Measurements from ENCODE around the gene PLD2.

Gene PLD2

DNA sequence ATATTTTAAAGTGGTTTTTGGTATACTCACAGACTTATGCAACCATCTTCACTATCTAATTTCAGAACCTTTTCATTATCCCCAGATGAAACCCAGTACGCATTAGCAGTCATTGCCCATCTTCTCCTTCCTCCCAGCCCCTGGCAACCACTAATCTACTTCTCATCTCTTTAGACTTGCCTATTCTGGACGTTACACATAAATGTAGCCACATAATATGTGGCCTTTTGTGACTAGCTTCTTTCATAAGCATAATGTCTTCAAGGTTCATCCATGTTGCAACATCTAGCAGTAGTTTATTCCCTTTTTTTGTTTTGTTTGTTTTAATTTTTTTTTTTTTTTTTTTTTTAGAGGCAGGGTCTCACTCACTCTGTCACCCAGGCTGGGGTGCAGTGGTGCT is 63.9 kb downstream of the PLD2 start:
- H3K36me3 ChIP-seq (ENCODE audit: insufficient read depth, insufficient read length, low read length), result no peaks in the 10 kb centered on the region
- H3K9ac ChIP-seq (ENCODE audit: insufficient read length, low read depth), result no peak overlapping the region
- no peak overlapping the region for H3K4me3 ChIP-seq (ENCODE audit: insufficient read length, low read depth)
- H3K9me3 ChIP-seq (ENCODE audit: insufficient read depth, low read length), result no peaks in the 10 kb centered on the region
- TF ChIP-seq ZNF274 (IDR thresholded peaks at IDR 0.05; ENCODE audit: low read depth, low read length), result no peak
- TF ChIP-seq SUZ12 (IDR thresholded peaks at IDR 0.05; ENCODE audit: extremely low read depth, insufficient read depth, insufficient read length), result no peak
- TF ChIP-seq YY1 (IDR thresholded peaks at IDR 0.05; ENCODE audit: insufficient read depth, insufficient read length), result no peak
- DNase-seq (ENCODE audit: low read depth, low spot score), result no peak
- no peaks in the 10 kb centered on the region for H3K27me3 ChIP-seq (ENCODE audit: insufficient read depth, insufficient read length)
- no peaks in the 10 kb centered on the region for H3K4me1 ChIP-seq (ENCODE audit: insufficient read depth, insufficient read length)

DNA sequence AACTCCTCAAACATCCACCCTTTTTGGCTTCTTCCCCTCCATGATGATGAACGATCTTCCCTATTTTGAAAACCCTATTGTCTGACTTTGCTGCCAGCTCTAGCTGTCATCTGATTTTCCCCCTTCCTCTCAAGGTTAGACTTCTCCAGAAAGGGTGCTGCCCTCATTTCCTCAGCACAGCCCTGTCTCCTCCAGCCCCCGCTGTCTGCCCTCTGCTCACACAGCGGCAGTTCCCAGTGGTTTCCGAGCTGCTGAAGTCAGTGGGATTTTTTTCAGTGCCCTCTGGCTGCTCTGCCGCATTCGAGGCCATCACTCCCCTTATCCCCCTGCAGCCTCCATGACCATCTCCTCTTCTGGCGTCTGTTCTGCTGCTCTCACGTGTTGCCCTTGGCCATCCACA is 65.8 kb downstream of the PLD2 start:
- no peaks in the 10 kb centered on the region for H3K27me3 ChIP-seq (ENCODE audit: insufficient read depth, insufficient read length)
- no peak for DNase-seq (ENCODE audit: low read depth, low spot score)
- TF ChIP-seq ZNF274 (IDR thresholded peaks at IDR 0.05; ENCODE audit: low read depth, low read length) (no peak), SUZ12 (IDR thresholded peaks at IDR 0.05; ENCODE audit: extremely low read depth, insufficient read depth, insufficient read length) (no peak), YY1 (IDR thresholded peaks at IDR 0.05; ENCODE audit: insufficient read depth, insufficient read length) (no peak)
- no peaks in the 10 kb centered on the region for H3K9me3 ChIP-seq (ENCODE audit: insufficient read depth, low read length)
- no peak overlapping the region for H3K4me3 ChIP-seq (ENCODE audit: insufficient read length, low read depth)
- H3K36me3 ChIP-seq (ENCODE audit: insufficient read depth, insufficient read length, low read length), result no peaks in the 10 kb centered on the region
- no peak overlapping the region for H3K9ac ChIP-seq (ENCODE audit: insufficient read length, low read depth)
- peaks cover 2% of the 10 kb centered on the region for H3K4me1 ChIP-seq (ENCODE audit: insufficient read depth, insufficient read length)
